KMS-11 (cell line): ENCODE data around the gene ZNF554.
A peak's percentile ranks its signal among the peaks of the same experiment; 100 is the strongest.

Experiments
- H2AFZ ChIP-seq: fragments of 200-600 bp; sonication (generic); 2 replicates; pipeline ENCODE4 v1.6.1; 2016; ENCODE audit warnings: antibody characterized with exemption, mixed run types, low read depth
- H3K27ac ChIP-seq: fragments of 200-600 bp; sonication (generic); 2 replicates; pipeline ENCODE4 v1.6.1; 2016; ENCODE audit warnings: mild to moderate bottlenecking, mixed run types
- H3K27me3 ChIP-seq: fragments of 200-600 bp; sonication (generic); 2 replicates; pipeline ENCODE4 v1.6.1; 2017; ENCODE audit warnings: mild to moderate bottlenecking, low read depth, mixed run types, moderate library complexity; ENCODE audit not compliant: insufficient read depth
- H3K36me3 ChIP-seq: fragments of 200-600 bp; sonication (generic); 2 replicates; pipeline ENCODE4 v1.6.1; 2017; ENCODE audit warnings: mild to moderate bottlenecking, mixed run types; ENCODE audit not compliant: insufficient read depth
- H3K4me1 ChIP-seq: fragments of 200-600 bp; sonication (generic); 2 replicates; pipeline ENCODE4 v1.6.1; 2016; ENCODE audit warnings: mild to moderate bottlenecking, low read depth, mixed run types; ENCODE audit not compliant: poor library complexity, severe bottlenecking
- H3K4me2 ChIP-seq: fragments of 200-600 bp; sonication (generic); 2 replicates; pipeline ENCODE4 v1.7.0; 2016; ENCODE audit warnings: mild to moderate bottlenecking, mixed run types
- H3K4me3 ChIP-seq: fragments of 200-600 bp; sonication (generic); IDR thresholded peaks from 2 replicates; pipeline ENCODE4 v1.6.1; 2017; ENCODE audit warnings: low read depth, low read length, mixed read lengths; ENCODE audit not compliant: insufficient read depth
- H3K79me2 ChIP-seq: fragments of 200-600 bp; sonication (generic); 2 replicates; pipeline ENCODE4 v1.6.1; 2016; ENCODE audit warnings: low read depth, mixed run types; ENCODE audit not compliant: insufficient read depth
- H3K9ac ChIP-seq: fragments of 200-600 bp; sonication (generic); 2 replicates; pipeline ENCODE4 v1.6.1; 2016; ENCODE audit warnings: mild to moderate bottlenecking, mixed run types
- H4K20me1 ChIP-seq: fragments of 200-600 bp; sonication (generic); 2 replicates; pipeline ENCODE4 v1.6.1; 2016; ENCODE audit warnings: mild to moderate bottlenecking, mixed run types; ENCODE audit not compliant: insufficient read depth
- TF ChIP-seq, protein P1 (sequence below): fragments of 200-600 bp; sonication (generic); conservative IDR thresholded peaks from 2 replicates; pipeline ENCODE4 v1.6.1; 2017; ENCODE audit warnings: low read depth, mild to moderate bottlenecking, antibody characterized with exemption, low read length, moderate library complexity, mixed read lengths

The ZNF554 gene

DNA sequence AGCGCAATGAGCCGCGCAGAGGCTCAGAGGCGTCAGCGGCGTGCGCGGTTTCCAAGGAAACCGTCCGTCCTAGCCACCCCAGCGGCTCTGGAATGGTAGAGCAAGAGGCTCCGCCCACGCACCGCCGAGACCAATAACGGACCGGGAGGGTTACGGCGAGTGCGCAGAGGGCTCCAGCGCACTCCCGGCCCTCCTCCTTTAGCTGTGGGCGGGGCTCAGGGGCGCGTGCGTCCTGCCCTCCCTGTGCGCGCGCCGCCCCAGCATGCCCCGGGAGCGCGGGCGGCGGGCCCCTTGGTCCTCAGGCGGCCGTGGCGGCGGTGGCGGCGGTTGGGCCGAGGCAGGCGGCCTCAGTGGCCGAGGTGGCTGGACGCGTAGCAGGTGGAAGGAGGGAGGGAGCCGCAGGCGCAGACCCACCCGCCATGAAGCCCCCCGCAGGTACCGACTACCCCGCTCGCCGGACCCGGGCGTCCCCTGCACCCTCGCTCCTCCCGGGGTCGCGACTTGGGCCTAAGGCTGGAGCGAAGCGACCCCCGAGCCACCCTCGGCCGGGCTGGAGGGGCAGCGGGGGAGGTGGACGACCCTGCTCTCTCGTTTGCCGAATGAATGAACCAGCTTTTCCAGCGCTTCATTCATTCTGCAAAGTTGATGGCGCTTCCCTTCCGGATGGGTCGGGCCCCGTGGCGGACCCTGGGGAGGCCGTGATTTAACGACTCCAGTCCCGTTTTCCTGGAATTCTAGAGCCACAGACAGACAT, 34.2 kb upstream of the ZNF554 start, which contains the start of gene THOP1:
Gene THOP1, plus strand, starts transcription at position 260 of the 754 bp plus-strand sequence. Its CDS starts 160 bp downstream, at position 420.
- H3K36me3 ChIP-seq: no peaks in the 10 kb centered on the region
- H3K4me3 ChIP-seq: no peak within 1 kb of the TSS
- H4K20me1 ChIP-seq: peaks cover 3% of the 10 kb centered on the region; the same call in 1 of the 2 replicates
- peak within 1 kb of the TSS; percentile 30; the same call in 1 of the 2 replicates for H3K27ac ChIP-seq
- H2AFZ ChIP-seq: peak within 1 kb of the TSS; percentile 75; the same call in 1 of the 2 replicates
- H3K27me3 ChIP-seq: no peaks in the 10 kb centered on the region
- H3K79me2 ChIP-seq: peaks cover 57% of the 10 kb centered on the region
- TF ChIP-seq, protein P1, sequence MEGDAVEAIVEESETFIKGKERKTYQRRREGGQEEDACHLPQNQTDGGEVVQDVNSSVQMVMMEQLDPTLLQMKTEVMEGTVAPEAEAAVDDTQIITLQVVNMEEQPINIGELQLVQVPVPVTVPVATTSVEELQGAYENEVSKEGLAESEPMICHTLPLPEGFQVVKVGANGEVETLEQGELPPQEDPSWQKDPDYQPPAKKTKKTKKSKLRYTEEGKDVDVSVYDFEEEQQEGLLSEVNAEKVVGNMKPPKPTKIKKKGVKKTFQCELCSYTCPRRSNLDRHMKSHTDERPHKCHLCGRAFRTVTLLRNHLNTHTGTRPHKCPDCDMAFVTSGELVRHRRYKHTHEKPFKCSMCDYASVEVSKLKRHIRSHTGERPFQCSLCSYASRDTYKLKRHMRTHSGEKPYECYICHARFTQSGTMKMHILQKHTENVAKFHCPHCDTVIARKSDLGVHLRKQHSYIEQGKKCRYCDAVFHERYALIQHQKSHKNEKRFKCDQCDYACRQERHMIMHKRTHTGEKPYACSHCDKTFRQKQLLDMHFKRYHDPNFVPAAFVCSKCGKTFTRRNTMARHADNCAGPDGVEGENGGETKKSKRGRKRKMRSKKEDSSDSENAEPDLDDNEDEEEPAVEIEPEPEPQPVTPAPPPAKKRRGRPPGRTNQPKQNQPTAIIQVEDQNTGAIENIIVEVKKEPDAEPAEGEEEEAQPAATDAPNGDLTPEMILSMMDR: no peak
- peaks cover 28% of the 10 kb centered on the region for H3K4me1 ChIP-seq
- H3K9ac ChIP-seq: peak within 1 kb of the TSS; percentile 81
- peak within 1 kb of the TSS; percentile 95 for H3K4me2 ChIP-seq

- Histone ChIP-seq H3K4me2 (no peak overlapping the region; the same call in 1 of the 2 replicates), H3K9ac (no peak overlapping the region), H3K4me3 (no peak overlapping the region), H3K36me3 (no peaks in the 10 kb centered on the region), H3K4me1 (peaks cover 18% of the 10 kb centered on the region), H2AFZ (no peak overlapping the region), H3K79me2 (peaks cover 40% of the 10 kb centered on the region), H3K27ac (no peak overlapping the region), H4K20me1 (no peaks in the 10 kb centered on the region), H3K27me3 (no peaks in the 10 kb centered on the region)
- TF ChIP-seq, protein P1: no peak
Measured at GRCh38 chr19:2787115-2787514, 32.6 kb upstream of the ZNF554 start.

DNA sequence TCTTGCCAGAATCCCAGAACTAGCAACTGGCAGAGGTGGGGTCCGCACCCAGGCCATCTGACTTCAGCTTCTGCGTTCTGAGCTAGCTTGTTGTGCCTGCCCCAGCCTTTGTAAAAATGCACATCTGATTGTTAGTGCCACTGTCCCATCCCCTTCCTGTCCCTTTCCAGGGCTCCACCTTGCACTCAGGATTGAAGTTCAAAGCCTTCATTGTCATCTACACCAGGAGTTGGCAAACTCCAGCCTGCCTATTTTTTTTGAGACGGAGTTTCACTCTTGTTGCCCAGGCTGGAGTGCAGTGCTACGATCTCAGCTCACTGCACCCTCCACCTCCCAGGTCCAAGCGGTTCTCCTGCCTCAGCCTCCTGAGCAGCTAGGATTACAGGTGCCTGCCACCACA, 31.4 kb upstream of the ZNF554 start:
- Histone ChIP-seq H2AFZ (no peak overlapping the region), H3K4me1 (peaks cover 18% of the 10 kb centered on the region), H4K20me1 (no peaks in the 10 kb centered on the region), H3K4me2 (no peak overlapping the region), H3K36me3 (no peaks in the 10 kb centered on the region), H3K9ac (no peak overlapping the region), H3K4me3 (no peak overlapping the region), H3K27me3 (no peaks in the 10 kb centered on the region), H3K79me2 (peaks cover 30% of the 10 kb centered on the region), H3K27ac (no peak overlapping the region)
- TF ChIP-seq, protein P1: no peak

DNA sequence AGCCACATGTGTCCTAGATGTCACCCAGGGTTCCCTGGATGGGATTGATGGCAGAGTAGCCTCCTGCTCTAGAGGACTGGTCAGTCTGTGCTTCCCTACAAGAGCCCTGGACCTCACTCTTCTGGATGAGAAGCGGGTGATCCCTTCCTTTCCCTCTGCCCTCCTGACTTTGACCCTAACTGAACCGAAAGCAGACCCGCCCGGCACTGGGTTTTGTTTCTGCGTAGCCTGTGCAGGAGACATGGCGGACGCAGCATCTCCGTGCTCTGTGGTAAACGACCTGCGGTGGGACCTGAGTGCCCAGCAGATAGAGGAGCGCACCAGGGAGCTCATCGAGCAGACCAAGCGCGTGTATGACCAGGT, 29.5 kb upstream of the ZNF554 start:
- Histone ChIP-seq H3K9ac (no peak overlapping the region), H3K4me1 (peaks cover 3% of the 10 kb centered on the region), H3K4me3 (no peak overlapping the region), H3K36me3 (no peaks in the 10 kb centered on the region), H3K4me2 (no peak overlapping the region), H2AFZ (no peak overlapping the region), H3K79me2 (peaks cover 30% of the 10 kb centered on the region), H3K27me3 (no peaks in the 10 kb centered on the region), H4K20me1 (no peaks in the 10 kb centered on the region), H3K27ac (no peak overlapping the region)
- TF ChIP-seq, protein P1: no peak
